K562 (cell line): Measurements from ENCODE around the gene LBX1. TPM values are rescaled to one million over a fixed set of nuclear protein-coding genes. Genes with fewer than 3 reads are reported as not detected.

Source experiments
- ATAC-seq: fragments of 200-7000 bp; cut with Tn5 transposase; 3 replicates; pipeline ENCODE4 v1.9.1; 2020; ENCODE audit warnings: moderate library complexity
- BruUV-seq: library from RNA; stranded (reverse); fragments of 400-500 nt; replicated peaks from 2 replicates; lab custom pipeline; 2021; lab: Mats Ljungman, UMichigan
- CTCF ChIA-PET: fragments of 300-600 bp; formaldehyde crosslinking; extraction: SDS; loops from one replicate; lab custom pipeline; 2021; ENCODE audit warnings: low intra/inter-chr PET ratio; lab: Yijun Ruan, JAX
- POLR2A ChIA-PET: fragments of 300-600, 350-650 bp; sonication (Branson Sonifier 250); formaldehyde crosslinking; extraction: SDS; loops from one replicate; lab custom pipeline; 2021; ENCODE audit warnings: antibody characterized with exemption, inconsistent platforms; lab: Yijun Ruan, JAX
- DNase-seq, 4 experiments: peaks; one replicate each; pipeline versions ENCODE4 v3.0.0 to v3.0.0-alpha.2; 2011 to 2018; ENCODE audit warnings: low spot score in 3 of 4, mixed read lengths in 3 of 4; ENCODE audit errors: extremely low read depth in 1 of 4
- FAIRE-seq: peaks from 2 replicates; lab custom pipeline; 2011; peaks lifted over from hg19 to GRCh38; lab: Jason Lieb, UNC
- H2AFZ ChIP-seq: 2 replicates; pipeline ENCODE4 v1.6.0; 2011; ENCODE audit warnings: low read depth, low read length, control low read depth, inconsistent platforms
- H3K27ac ChIP-seq: fragments of 200-600 bp; 3 replicates; pipeline ENCODE4 v1.8.0; 2011; ENCODE audit warnings: low read depth, mild to moderate bottlenecking, control low read depth, inconsistent platforms, low read length, moderate library complexity, mixed read lengths; ENCODE audit errors: extremely low read depth
- H3K27me3 ChIP-seq, 2 experiments: fragments of 300-600 bp in 1 of 2; 2 replicates in 1 of 2; 3 replicates in 1 of 2; pipeline versions ENCODE4 v1.6.0 to v1.8.0; 2011; ENCODE audit warnings: inconsistent platforms in 2 of 2, low read length in 2 of 2, mild to moderate bottlenecking in 1 of 2, mixed read lengths in 1 of 2, moderate library complexity in 1 of 2; ENCODE audit not compliant: control insufficient read depth in 2 of 2, insufficient read depth in 2 of 2
- H3K36me3 ChIP-seq: fragments of 300-600 bp; 3 replicates; pipeline ENCODE4 v1.8.0; 2011; ENCODE audit warnings: mild to moderate bottlenecking, low read length, inconsistent platforms; ENCODE audit not compliant: control insufficient read depth, insufficient read depth
- H3K4me1 ChIP-seq, 2 experiments: fragments of 200-600 bp in 1 of 2; replicated peaks in 1 of 2; 2 replicates in 1 of 2; 3 replicates in 1 of 2; pipeline versions ENCODE4 v1.5.1 to v1.8.0; 2011; ENCODE audit warnings: inconsistent platforms in 2 of 2, low read length in 2 of 2, mild to moderate bottlenecking in 1 of 2, mixed read lengths in 1 of 2, moderate library complexity in 1 of 2; ENCODE audit not compliant: control insufficient read depth in 2 of 2, insufficient read depth in 2 of 2
- H3K4me2 ChIP-seq: 2 replicates; pipeline ENCODE4 v1.6.1; 2011; ENCODE audit warnings: low read length, control low read depth, inconsistent platforms, mixed read lengths; ENCODE audit not compliant: insufficient read depth
- H3K4me3 ChIP-seq: fragments of 200-600 bp; sonication (generic), shearing (Covaris generic); 2 replicates; pipeline ENCODE4 v1.5.1; 2016; ENCODE audit warnings: control low read depth, inconsistent platforms
- H3K79me2 ChIP-seq: fragments of 200-600 bp; 3 replicates; pipeline ENCODE4 v1.8.0; 2011; ENCODE audit warnings: low read length, inconsistent platforms; ENCODE audit not compliant: control insufficient read depth, insufficient read depth
- H3K9ac ChIP-seq, 2 experiments: 2 replicates each; pipeline versions ENCODE4 v1.6.0 to v1.6.1; 2011; ENCODE audit warnings: low read depth in 2 of 2, low read length in 2 of 2, control low read depth in 1 of 2, inconsistent platforms in 1 of 2, mild to moderate bottlenecking in 1 of 2, mixed read lengths in 1 of 2; ENCODE audit not compliant: insufficient read depth in 1 of 2
- H3K9me1 ChIP-seq: one replicate; pipeline ENCODE4 v1.6.0; 2011; ENCODE audit warnings: inconsistent platforms, mild to moderate bottlenecking, low read length, moderate library complexity; ENCODE audit not compliant: control insufficient read depth, insufficient read depth
- H3K9me3 ChIP-seq: replicated peaks from 2 replicates; pipeline ENCODE4 v1.5.1; 2011; ENCODE audit warnings: low read depth, low read length, inconsistent platforms; ENCODE audit not compliant: control insufficient read depth, insufficient read depth
- H4K20me1 ChIP-seq: replicated peaks from 2 replicates; pipeline ENCODE4 v1.6.1; 2011; ENCODE audit warnings: low read length, inconsistent platforms, mixed read lengths; ENCODE audit not compliant: control insufficient read depth, insufficient read depth
- E2F8 ChIP-seq: fragments of 450-650 bp; IDR thresholded peaks from 2 replicates; pipeline ENCODE4 v1.7.1; 2018; ENCODE audit warnings: mild to moderate bottlenecking, low read depth; ENCODE audit not compliant: partially characterized antibody
- ETV1 ChIP-seq: fragments of 450-650 bp; conservative IDR thresholded peaks from 2 replicates; pipeline ENCODE4 v1.6.1; 2016; ENCODE audit warnings: missing genetic modification characterization, control low read depth, low read depth, missing compliant biosample characterization
- RBM25 ChIP-seq: fragments of 200-400 bp; formaldehyde crosslinking; IDR thresholded peaks from 2 replicates; pipeline ENCODE4 v1.6.1; 2018; ENCODE audit warnings: low read length, low read depth, moderate library complexity; ENCODE audit not compliant: severe bottlenecking
- SIX5 ChIP-seq, 2 experiments: IDR thresholded peaks; 2 replicates each; pipeline ENCODE4 v1.6.1; 2011; ENCODE audit warnings: low read length in 2 of 2, borderline replicate concordance in 1 of 2, low read depth in 1 of 2, mild to moderate bottlenecking in 1 of 2, moderate library complexity in 1 of 2; ENCODE audit not compliant: insufficient read depth in 1 of 2
- SREBF2 ChIP-seq: sonication (generic); formaldehyde crosslinking; IDR thresholded peaks from 2 replicates; pipeline ENCODE4 v1.4.0; 2020; ENCODE audit warnings: mild to moderate bottlenecking, missing genetic modification reagents
- ZBTB26 ChIP-seq: fragments of 450-650 bp; formaldehyde crosslinking; IDR thresholded peaks from 2 replicates; pipeline ENCODE4 v1.4.0; 2022; ENCODE audit warnings: missing genetic modification characterization
- ZNF75A ChIP-seq: fragments of 450-650 bp; formaldehyde crosslinking; IDR thresholded peaks from 2 replicates; pipeline ENCODE4 v1.4.0; 2020; ENCODE audit warnings: mild to moderate bottlenecking
- WGBS: fragments of 100-300 bp; shearing (Covaris generic); methylation state at CpG from one replicate; pipeline ENCODE4 v1.1.6; 2016; ENCODE audit warnings: low coverage, mixed read lengths; ENCODE audit not compliant: insufficient coverage; ENCODE audit errors: missing lambda C conversion rate; 5-methylcytosine and 5-hydroxymethylcytosine counted together
- in situ Hi-C: fragments of 300-500 bp; cut with MboI; formaldehyde crosslinking; loops from 4 replicates; pipeline ENCODE4 v1.15.0; 2018; ENCODE audit warnings: inconsistent platforms, mixed read lengths
- intact Hi-C: fragments of 100-400 bp; cut with micrococcal nuclease; formaldehyde crosslinking; loops from 2 replicates; pipeline ENCODE4 v1.14.2; 2022
- polyA plus RNA-seq, 8 experiments: library from polyadenylated mRNA; depleted of rRNA in 4 of 8; stranded (reverse) in 5 of 8; unstranded in 3 of 8; fragments of >200 nt; fragmentation: Nextera tagmentation in 2 of 8; fragmentation: Illumina TruSeq in 1 of 8; extraction: Ambion mirVana in 2 of 8; extraction: Trizol in 1 of 8; gene quantifications; 2 replicates each; pipeline versions ENCODE4 v1.2.1 to v1.2.3, GENCODE V29; 2011 to 2014; ENCODE audit warnings: inconsistent platforms in 1 of 8, missing spikeins in 1 of 8
- total RNA-seq, 7 experiments: library from RNA; depleted of rRNA in 6 of 7; stranded (reverse); fragments of >200 nt in 6 of 7; fragmentation: Illumina TruSeq in 2 of 7; extraction: Trizol in 2 of 7; gene quantifications; 2 replicates each; pipeline versions ENCODE4 v1.2.1 to v1.2.3, GENCODE V29; 2011 to 2021; ENCODE audit warnings: low replicate concordance in 1 of 7

Gene LBX1
- total and polyA plus RNA-seq, 9 of the 15 experiments (the other 6 are each of a cell fraction or from before 2014, with no cell fraction given) = not detected

- Histone ChIP-seq H3K4me1 (peaks cover 0 to 30% of the 10 kb centered on the region in 2 experiments; a peak in 2 of 5 replicates), H3K4me2 (no peak overlapping the region), H3K4me3 (no peak overlapping the region), H4K20me1 (no peaks in the 10 kb centered on the region; the same call in none of the 2 replicates), H3K9me1 (no peaks in the 10 kb centered on the region), H3K27me3 (peaks cover 29 to 88% of the 10 kb centered on the region in 2 experiments; a peak in 4 of 5 replicates), H3K27ac (no peak overlapping the region), H3K79me2 (no peaks in the 10 kb centered on the region), H3K9me3 (no peaks in the 10 kb centered on the region), H2AFZ (no peak overlapping the region), H3K9ac (no peak overlapping the region), H3K36me3 (no peaks in the 10 kb centered on the region)
- WGBS = 5% methylated on average over 14 of the region's 42 CpGs
- no TSS peak for BruUV-seq
- CTCF ChIA-PET = no interaction called here
- in situ Hi-C loops (loop anchor here (25.0 kb wide), 1 partner anchor 865 kb away; no protein-coding TSS in a partner anchor), intact Hi-C loops (no loop called here)
- no peak for FAIRE-seq
- no peak for TF ChIP-seq RBM25
- no peak for TF ChIP-seq ZNF75A (CRISPR knock-in tag)
- no peak for TF ChIP-seq SREBF2 (CRISPR knock-in tag)
- DNase-seq = no peak
- POLR2A ChIA-PET = interaction anchor here (0.9 kb wide), 1 partner anchor 50 kb away, joined by 4 read pairs; no protein-coding TSS in a partner anchor
- ATAC-seq = no peak
Measured at GRCh38 chr10:101222683-101223273, 6.5 kb downstream of the LBX1 start.

GRCh38 chr10:101221963-101222531 is 7.2 kb downstream of the LBX1 start:
- H3K27me3 ChIP-seq = peaks cover 34 to 88% of the 10 kb centered on the region in 2 experiments; a peak in 4 of 5 replicates
- no peaks in the 10 kb centered on the region; the same call in none of the 2 replicates for H4K20me1 ChIP-seq
- 0% methylated on average over 5 of the region's 9 CpGs for WGBS
- BruUV-seq = no TSS peak
- H3K9me1 ChIP-seq = no peaks in the 10 kb centered on the region
- no peaks in the 10 kb centered on the region for H3K79me2 ChIP-seq
- FAIRE-seq = no peak
- no peak overlapping the region for H2AFZ ChIP-seq
- H3K27ac ChIP-seq = no peak overlapping the region
- intact Hi-C loops = no loop called here
- H3K36me3 ChIP-seq = no peaks in the 10 kb centered on the region
- H3K4me2 ChIP-seq = no peak overlapping the region
- POLR2A ChIA-PET = interaction anchor here (0.5 kb wide), 1 partner anchor 216 kb away, joined by 3 read pairs; no protein-coding TSS in a partner anchor
- ATAC-seq = no peak
- H3K4me3 ChIP-seq = no peak overlapping the region
- H3K9me3 ChIP-seq = no peaks in the 10 kb centered on the region
- H3K9ac ChIP-seq = no peak overlapping the region
- in situ Hi-C loops = loop anchor here (25.0 kb wide), 1 partner anchor 865 kb away; no protein-coding TSS in a partner anchor
- CTCF ChIA-PET = no interaction called here
- peaks cover 0 to 33% of the 10 kb centered on the region in 2 experiments; a peak in 2 of 5 replicates for H3K4me1 ChIP-seq
- DNase-seq = no peak
- TF ChIP-seq SIX5 (IDR thresholded peaks at IDR 0.05; ENCODE audit: borderline replicate concordance in 1 of 2, insufficient read depth in 1 of 2, low read depth in 1 of 2, low read length in 2 of 2) (no peak), E2F8 (no peak), ZBTB26 (CRISPR knock-in tag) (no peak), ETV1 (no peak)
